Activated CD4-positive, alpha-beta T cell treated with anti-CD3 and anti-CD28 coated beads for 48 hours (primary cell): ENCODE results near the gene PHTF2.
"Not testable (repeated sequence)": the region's sequence is repeated elsewhere in the genome, so short reads cannot be mapped to it uniquely, and the experiment has no call there.

Experiments used
- DNase-seq: peaks from one replicate; pipeline ENCODE4 v3.0.0-alpha.2; 2020

Gene PHTF2

GRCh38 chr7:77944183-77945182 is 145.9 kb downstream of the PHTF2 start:
- no peak for DNase-seq

DNA sequence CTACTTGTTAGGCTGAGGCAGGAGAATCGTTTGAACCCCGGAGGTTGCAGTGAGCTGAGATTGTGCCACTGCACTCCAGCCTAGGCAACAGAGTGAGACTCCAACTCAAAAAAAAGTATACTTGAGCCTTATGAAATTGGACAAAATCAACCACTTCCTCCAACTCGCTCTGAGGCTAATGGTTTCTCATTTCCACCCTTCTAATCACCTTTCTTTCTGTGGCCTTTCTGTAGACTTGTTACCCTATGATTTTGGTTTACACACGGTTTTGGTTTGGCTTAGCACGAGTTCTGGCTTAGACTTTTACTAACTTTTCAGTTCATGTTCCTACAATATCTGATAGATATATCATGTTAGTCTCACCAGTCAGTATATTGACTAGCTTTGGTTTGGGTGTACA is 152.0 kb downstream of the PHTF2 start:
- DNase-seq, result no peak

- DNase-seq, result no peak
Observed at GRCh38 chr7:77954773-77955555, 156.4 kb downstream of the PHTF2 start.

DNA sequence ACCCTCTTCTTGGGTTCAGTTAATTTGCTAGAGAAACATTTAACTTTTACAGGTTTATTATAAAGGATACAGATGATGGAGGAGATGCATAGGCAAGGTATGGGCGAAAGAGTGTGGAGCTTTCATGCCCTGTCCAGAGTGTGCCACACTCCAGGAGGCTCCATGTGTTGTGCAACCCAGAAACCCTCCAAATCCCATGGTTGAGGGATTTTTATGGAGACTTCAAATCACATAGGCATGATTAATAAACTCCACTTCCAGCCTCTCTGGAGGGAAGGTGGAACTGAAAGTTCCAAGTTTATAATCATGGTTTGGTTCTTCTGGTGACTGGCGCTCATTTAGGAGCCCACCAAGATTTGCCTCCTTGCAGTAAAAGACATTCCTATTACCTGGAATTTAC is 159.9 kb downstream of the PHTF2 start:
- DNase-seq, result no peak

DNA sequence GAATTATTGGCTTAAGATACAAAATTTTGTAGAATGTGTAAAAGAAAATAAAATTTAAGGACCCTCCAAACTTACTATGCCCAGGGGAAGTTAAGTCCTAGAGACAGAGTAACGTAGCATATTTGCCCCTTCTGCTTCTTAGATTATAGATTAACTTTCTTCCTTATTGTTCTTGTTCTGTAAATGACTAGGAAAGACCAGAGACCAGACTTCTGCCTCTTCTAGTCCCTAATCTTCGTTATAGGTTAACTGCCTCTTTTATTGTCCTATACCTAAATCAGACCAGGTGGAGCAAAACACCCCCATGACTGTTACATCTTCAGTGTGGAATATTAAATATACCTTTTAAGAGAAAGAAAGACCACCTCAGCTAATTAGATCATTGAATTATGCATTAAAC is 160.5 kb downstream of the PHTF2 start:
- DNase-seq, result no peak

DNA sequence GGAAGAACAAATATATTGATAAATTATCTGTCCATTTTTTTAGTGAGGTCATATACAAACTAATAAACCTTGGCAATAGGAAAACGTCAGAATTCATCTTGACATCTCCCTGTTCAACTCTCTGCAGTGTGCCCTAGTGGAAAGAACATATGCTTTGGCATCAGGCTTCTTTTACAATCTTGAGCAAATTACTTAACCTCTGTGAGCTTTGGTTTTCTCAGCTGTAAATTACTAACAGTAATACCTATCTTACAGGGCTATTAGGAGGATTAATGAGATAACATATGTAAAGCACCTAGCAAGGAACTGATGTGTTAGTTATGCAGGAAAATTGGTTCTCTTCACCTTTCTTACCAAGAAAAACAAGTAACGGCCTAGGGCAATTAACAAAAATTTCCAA is 161.8 kb downstream of the PHTF2 start:
- no peak for DNase-seq

- DNase-seq, result no peak
Observed at GRCh38 chr7:77967429-77967828, 168.9 kb downstream of the PHTF2 start.

DNA sequence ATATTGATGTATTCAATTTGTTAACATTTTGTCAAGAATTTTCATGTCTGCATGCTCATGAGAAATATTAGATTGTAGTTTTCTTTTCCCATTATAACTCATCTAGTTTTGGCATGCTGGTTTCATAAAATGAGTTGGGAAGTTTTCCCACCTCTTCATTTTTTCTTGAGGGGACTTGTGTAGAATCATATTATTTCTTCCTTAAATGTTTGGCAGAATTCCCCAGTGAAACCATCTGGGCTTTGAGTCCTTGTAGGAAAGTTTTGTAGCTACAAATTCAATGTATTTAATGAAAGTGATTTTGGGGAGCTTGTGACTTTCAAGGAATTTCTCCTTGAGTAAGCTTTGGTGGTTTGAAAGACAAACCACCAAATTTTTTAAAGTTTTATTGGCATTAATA is 173.2 kb downstream of the PHTF2 start:
- DNase-seq, result no peak

DNA sequence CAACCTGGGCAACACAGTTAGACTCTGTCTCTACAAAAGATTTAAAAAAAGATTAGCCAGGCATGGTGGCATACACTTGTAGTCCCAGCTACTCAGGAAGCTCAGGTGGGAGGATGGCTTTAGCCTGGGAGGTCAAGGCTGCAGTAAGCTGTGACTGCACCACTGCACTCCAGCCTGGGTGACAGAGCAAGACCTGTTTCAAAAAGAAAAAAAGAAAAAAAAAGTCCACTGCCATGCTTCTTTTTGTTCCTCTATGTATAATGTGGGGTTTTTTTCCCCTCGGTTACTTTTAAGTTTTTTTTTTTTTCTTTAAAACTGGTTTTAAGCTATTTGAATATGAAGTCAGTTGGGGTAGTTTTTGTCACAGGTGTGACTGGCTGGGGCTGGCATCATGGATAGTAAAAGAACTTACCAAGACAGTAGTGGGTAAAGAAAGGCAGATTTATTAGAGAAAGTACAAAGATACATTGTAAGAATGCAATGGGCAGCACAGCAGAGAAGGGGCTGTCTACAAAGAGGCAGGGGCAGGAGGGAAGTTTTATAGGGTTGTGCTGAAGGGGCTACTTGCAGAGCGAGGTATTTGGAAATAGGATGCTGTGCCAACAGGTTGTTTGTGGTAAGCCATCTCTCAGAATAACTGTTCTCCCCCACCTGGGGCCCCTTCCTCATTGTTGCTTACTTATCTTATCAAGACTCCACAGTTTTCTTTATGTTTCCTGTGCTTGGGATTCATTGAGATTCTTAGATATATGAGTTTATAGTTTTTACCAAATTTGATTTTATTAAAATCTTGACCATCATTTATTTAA is 177.3 kb downstream of the PHTF2 start:
- no peak for DNase-seq

- no peak for DNase-seq
Observed at GRCh38 chr7:77979219-77979618, 180.6 kb downstream of the PHTF2 start.

DNA sequence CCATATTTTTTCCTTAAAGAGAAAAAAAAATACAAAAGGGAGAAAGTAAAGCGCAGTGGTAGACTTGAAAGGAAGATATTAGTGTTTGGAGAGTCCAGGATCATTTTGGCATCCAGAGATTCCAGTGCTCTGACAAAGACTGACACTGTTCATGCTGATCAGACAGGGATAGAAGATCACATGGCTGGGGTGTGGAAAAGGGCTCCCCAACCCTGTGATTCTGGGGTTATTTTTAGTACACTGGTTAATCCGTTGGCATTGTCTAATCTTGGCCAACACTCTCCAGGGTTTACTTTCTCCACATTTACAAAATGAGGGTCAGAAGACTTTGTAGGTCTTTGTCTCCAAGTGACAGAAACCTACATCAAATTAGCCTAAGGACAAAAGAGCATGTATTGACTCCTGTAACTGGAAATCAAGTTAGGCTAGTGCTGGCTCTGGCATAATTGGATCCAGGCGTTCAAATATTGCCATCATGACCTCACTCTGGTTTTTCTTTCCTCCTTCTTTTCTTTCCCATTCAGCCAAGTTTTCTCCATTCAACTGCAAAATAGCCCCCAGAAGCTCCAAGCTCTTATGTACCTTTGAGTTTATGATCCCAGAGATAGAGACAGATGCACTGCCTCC is 181.6 kb downstream of the PHTF2 start:
- no peak for DNase-seq

DNA sequence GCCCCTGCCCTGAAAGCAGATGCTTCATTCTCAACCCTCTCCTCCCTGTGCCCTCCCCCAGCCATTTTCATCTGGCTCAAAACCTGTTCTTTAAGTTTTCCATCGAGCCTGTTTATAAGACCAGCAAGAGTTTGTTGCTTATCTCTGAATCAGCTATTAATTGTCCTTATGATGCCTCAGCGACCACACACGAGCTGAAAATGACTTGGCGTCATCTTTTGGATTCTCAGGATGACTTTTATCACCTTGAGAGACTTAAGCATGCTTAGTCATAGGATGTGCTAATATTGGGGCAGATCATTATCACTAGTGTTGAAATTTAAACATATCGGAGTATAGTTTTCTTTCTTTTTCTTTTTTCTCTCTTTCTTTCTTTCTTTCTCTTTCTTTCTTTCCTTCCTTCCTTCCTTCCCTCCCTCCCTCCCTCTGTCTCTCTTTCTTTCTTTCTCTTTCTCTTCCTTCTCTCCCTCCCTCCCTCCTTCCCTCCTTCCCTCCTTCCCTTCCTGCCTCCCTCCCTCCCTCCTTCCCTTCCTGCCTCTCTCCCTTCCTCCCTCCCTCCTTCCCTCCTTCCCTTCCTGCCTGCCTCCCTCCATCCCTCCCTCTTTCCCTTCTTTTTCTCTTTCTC is 184.5 kb downstream of the PHTF2 start:
- DNase-seq, result peak; percentile 47

DNA sequence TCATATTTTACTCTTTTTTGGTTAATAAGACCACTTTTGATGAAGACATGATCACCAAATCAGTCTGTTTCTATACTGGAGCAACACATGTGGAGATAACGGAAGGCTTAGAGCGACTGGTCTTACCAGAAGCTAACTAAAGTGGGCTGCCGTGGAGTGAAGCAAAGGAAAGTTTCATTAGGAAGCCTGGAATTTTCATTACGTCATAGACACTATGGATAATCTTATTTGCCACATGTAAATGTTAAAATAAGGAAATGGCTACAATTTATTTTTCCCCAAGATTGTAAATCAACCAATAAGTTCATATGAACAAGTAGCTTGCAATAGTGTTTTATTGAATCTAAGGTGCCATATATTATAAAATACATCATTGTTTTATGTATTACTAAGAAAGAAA is 185.4 kb downstream of the PHTF2 start:
- DNase-seq, result no peak

- DNase-seq, result no peak
Observed at GRCh38 chr7:77985232-77985973, 186.8 kb downstream of the PHTF2 start.

DNA sequence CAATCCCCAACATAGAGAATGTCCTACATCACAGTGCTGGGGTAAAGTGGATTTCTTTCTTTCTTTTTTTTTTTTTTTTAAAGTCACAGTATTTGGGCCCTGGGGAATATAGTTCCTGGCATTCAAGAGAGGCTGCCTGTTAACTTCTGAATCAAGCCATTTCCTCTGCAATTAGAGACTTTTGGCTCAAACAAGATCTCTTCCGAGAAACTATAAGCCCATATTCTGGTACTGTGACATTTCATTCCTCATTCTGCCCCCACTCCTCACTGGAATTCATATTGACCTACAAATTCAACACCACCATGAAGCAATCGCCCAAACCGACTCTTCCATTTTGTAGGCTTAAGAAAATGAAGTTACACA is 187.4 kb downstream of the PHTF2 start:
- DNase-seq, result no peak

GRCh38 chr7:77989981-77990566 is 191.5 kb downstream of the PHTF2 start:
- DNase-seq, result peak; percentile 45

GRCh38 chr7:77991656-77992055 is 193.1 kb downstream of the PHTF2 start:
- DNase-seq, result no peak

- DNase-seq, result no peak
Observed at GRCh38 chr7:77993838-77994237, 195.3 kb downstream of the PHTF2 start.

DNA sequence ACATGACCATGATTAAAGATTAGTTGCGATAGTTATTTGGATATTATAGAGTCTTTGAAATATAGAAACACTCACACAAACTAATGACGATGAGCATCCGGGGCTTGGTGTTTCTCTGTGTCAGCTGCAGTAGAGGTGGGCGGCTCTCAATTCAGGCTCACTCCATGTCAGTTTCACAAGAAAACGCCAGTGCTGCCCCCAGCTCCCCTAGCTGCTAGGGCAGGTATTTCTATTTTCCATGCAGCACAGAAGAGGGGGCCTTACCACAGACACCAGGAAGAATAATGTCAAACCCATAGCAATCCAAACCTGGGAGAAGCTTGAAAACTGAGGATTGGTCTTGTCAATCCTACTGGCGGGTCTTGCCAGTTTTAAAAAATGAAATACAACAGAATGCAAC is 197.1 kb downstream of the PHTF2 start:
- DNase-seq, result no peak

- not testable (repeated sequence) for DNase-seq
Observed at GRCh38 chr7:77999168-77999567, 200.6 kb downstream of the PHTF2 start.

GRCh38 chr7:78002021-78002420 is 203.4 kb downstream of the PHTF2 start:
- DNase-seq, result no peak
